Activated T-cell treated with anti-CD3 and anti-CD28 coated beads, Interleukin-2, amount 50 U/mL, for 4 hours (primary cell): ENCODE measurements around the gene STIM1. TPM values are rescaled to one million over a fixed set of nuclear protein-coding genes. Genes with fewer than 3 reads are reported as not detected.
A peak's percentile ranks its signal among the peaks of the same experiment; 100 is the strongest.

Experiments
- ATAC-seq, 2 donors: fragments of 200-7000 bp; cut with Tn5 transposase; one replicate each; pipeline ENCODE4 v1.10.0; 2021
- DNase-seq: peaks from one replicate; pipeline ENCODE4 v3.0.0-alpha.2; 2020
- H3K27me3 Mint-ChIP-seq: one replicate; pipeline ENCODE4 v1.8.0; 2021; ENCODE audit warnings: low read depth, mixed read lengths
- H3K36me3 Mint-ChIP-seq: one replicate; pipeline ENCODE4 v1.8.0; 2022; ENCODE audit warnings: mixed read lengths; ENCODE audit not compliant: insufficient read depth
- H3K4me1 Mint-ChIP-seq: one replicate; pipeline ENCODE4 v1.8.0; 2021; ENCODE audit warnings: low read depth, mixed read lengths
- H3K4me3 Mint-ChIP-seq: one replicate; pipeline ENCODE4 v1.8.0; 2021; ENCODE audit warnings: mild to moderate bottlenecking, moderate library complexity, mixed read lengths
- H3K9me3 Mint-ChIP-seq: one replicate; pipeline ENCODE4 v1.8.0; 2021; ENCODE audit warnings: mixed read lengths
- total RNA-seq, 3 donors: library from RNA; stranded (reverse); gene quantifications; one replicate each; pipeline ENCODE4 v1.2.1, GENCODE V29; 2021

STIM1 gene
- total RNA-seq, 3 donors from 2014 or later: 35.6 to 42.5 (median 37.4) TPM

DNA sequence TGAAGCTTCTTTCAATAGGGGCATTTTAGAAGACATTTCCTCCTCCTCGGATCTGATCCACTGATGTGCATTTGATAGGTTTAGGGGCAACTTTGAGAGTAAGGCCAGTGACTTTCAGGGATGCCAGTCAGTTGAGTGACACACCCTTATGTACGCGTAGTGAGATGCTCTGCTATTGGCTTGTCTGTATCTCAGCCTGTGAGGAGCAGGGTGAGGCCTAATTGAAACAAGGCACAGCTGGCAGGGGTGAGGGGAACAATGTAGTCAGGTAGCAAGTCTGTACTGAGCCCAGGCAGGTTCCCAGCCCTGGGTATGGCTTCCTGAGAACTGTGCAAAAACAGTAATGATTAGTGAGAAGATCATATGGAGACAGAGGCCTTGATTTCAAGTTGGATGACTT, 61.5 kb downstream of the STIM1 start:
- Mint-ChIP-seq H3K4me1 (peaks cover 72% of the 10 kb centered on the region), H3K36me3 (peaks cover 8% of the 10 kb centered on the region), H3K9me3 (peaks cover 3% of the 10 kb centered on the region), H3K4me3 (no peak overlapping the region), H3K27me3 (no peaks in the 10 kb centered on the region)
- ATAC-seq: peak; percentile 49 to 74
- peak; percentile 28 for DNase-seq

- Mint-ChIP-seq H3K27me3 (no peaks in the 10 kb centered on the region), H3K36me3 (peaks cover 8% of the 10 kb centered on the region), H3K4me1 (peaks cover 61% of the 10 kb centered on the region), H3K4me3 (no peak overlapping the region), H3K9me3 (peaks cover 3% of the 10 kb centered on the region)
- ATAC-seq (peak; percentile 78 to 83), DNase-seq (peak; percentile 68)
These were observed 64.8 kb downstream of the STIM1 start for GRCh38 chr11:3920148-3920852.

- H3K4me3 Mint-ChIP-seq: no peak overlapping the region
- DNase-seq (no peak), ATAC-seq (no peak)
- no peaks in the 10 kb centered on the region for H3K27me3 Mint-ChIP-seq
- H3K36me3 Mint-ChIP-seq: peaks cover 8% of the 10 kb centered on the region
- H3K4me1 Mint-ChIP-seq: peaks cover 53% of the 10 kb centered on the region
- peaks cover 3% of the 10 kb centered on the region for H3K9me3 Mint-ChIP-seq
These were observed 66.6 kb downstream of the STIM1 start for GRCh38 chr11:3922056-3922455.

DNA sequence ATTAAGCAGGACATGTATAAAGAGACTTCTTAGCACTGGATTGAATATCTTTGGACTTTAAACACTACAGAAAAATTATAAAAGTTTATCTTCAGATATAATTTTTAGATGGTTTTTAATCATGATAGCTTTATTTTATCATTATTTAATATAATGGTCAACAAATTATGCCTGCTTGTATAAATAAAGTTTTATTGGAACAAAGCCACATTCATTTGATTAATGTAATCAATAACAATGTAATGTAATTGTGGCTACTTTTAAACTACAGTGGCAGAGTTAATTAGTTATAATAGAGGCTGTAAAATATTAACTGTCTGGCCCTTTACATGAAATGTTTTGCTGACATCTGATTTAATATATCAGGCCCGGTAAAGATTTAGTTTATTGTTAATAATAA, 70.0 kb downstream of the STIM1 start:
- no peak for ATAC-seq
- H3K4me3 Mint-ChIP-seq: no peak overlapping the region
- peaks cover 42% of the 10 kb centered on the region for H3K4me1 Mint-ChIP-seq

DNA sequence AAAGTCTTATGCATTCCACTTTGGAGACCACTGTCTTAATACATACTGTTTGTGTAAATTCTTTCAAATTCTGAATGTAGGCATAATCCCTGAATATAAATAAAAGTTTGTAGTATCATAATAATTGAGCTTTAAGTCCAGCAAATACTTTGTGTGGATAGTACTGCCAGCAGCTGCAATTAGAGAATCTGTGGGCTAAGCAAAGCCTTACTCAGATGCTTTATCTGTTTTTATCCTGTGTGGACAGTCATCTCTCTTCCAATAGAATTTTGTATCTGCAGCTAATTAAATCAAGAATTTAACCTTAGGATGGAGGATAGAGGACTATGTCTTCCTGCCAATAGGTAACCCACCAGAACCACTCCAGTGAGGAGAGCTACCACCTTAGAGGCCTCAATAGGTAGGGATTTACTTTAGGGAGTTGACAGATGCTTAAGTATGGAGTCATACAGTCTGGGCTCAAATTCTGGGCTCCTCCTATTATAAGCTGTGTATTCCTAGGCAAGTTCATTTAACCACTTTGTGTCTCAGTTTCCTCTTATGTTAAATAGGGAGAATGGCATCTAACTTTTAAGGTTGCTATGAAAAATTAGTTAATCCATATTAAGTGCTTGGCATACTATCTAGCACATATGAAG, 71.1 kb downstream of the STIM1 start:
- H3K9me3 Mint-ChIP-seq: no peaks in the 10 kb centered on the region
- H3K4me1 Mint-ChIP-seq: peaks cover 41% of the 10 kb centered on the region
- peaks cover 7% of the 10 kb centered on the region for H3K36me3 Mint-ChIP-seq
- ATAC-seq (no peak), DNase-seq (no peak)
- H3K4me3 Mint-ChIP-seq: no peak overlapping the region
- H3K27me3 Mint-ChIP-seq: no peaks in the 10 kb centered on the region

More for the DNA sequence above, 70.0 kb downstream of the STIM1 start:
- Mint-ChIP-seq H3K27me3 (no peaks in the 10 kb centered on the region), H3K9me3 (no peaks in the 10 kb centered on the region), H3K36me3 (peaks cover 9% of the 10 kb centered on the region)
- DNase-seq: no peak

- Mint-ChIP-seq H3K9me3 (no peaks in the 10 kb centered on the region), H3K27me3 (no peaks in the 10 kb centered on the region), H3K4me1 (peaks cover 38% of the 10 kb centered on the region), H3K4me3 (no peak overlapping the region), H3K36me3 (peaks cover 7% of the 10 kb centered on the region)
- ATAC-seq (no peak), DNase-seq (no peak)
These were observed 71.8 kb downstream of the STIM1 start for GRCh38 chr11:3927129-3927796.

DNA sequence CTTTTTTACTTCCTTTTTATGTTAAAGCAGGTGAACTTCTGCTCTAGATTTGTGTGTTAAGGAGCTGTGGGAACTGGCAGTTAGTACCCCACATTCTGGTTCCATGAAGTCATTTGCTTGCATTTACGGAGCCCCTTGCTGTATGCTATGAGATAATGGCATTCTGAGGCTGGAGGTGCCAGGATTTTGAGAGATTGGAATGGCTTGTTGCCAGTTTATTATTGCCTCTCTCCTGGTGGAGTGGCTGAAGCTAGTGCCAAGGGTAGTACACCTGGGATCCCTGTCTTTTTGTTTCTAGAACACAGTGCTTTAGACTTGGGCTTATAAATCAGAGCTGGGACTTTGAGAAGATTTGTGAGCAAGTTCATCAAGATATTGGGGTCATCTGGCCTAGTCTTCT, 73.8 kb downstream of the STIM1 start:
- ATAC-seq: no peak
- no peak for DNase-seq
- H3K36me3 Mint-ChIP-seq: peaks cover 6% of the 10 kb centered on the region
- peaks cover 50% of the 10 kb centered on the region for H3K4me1 Mint-ChIP-seq
- H3K9me3 Mint-ChIP-seq: no peaks in the 10 kb centered on the region
- H3K27me3 Mint-ChIP-seq: no peaks in the 10 kb centered on the region
- H3K4me3 Mint-ChIP-seq: no peak overlapping the region

DNA sequence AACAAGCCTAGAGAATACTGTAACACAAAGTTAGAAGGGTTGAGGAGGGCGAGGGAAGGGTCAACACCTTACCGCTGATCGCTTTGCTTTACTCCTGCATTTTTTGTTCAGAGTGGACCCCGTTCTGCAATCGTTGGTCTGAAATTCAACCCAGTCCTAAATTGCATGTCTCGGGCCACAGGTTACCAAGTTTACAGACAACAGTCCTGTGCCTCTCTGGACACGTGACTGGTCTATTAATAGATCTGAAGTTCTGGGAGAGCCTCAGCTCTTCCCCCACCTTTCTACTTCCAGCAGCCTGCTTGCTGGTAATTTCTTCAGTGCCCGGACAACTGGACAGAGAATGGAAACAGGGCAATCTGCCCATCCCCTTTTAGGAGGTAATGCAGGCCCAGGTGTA, 74.2 kb downstream of the STIM1 start:
- peaks cover 6% of the 10 kb centered on the region for H3K36me3 Mint-ChIP-seq
- no peak for ATAC-seq
- no peak for DNase-seq
- peaks cover 54% of the 10 kb centered on the region for H3K4me1 Mint-ChIP-seq
- H3K9me3 Mint-ChIP-seq: no peaks in the 10 kb centered on the region
- no peak overlapping the region for H3K4me3 Mint-ChIP-seq
- no peaks in the 10 kb centered on the region for H3K27me3 Mint-ChIP-seq

GRCh38 chr11:3932698-3933097, 77.2 kb downstream of the STIM1 start:
- Mint-ChIP-seq H3K9me3 (no peaks in the 10 kb centered on the region), H3K4me3 (no peak overlapping the region), H3K36me3 (peaks cover 17% of the 10 kb centered on the region), H3K4me1 (peaks cover 74% of the 10 kb centered on the region), H3K27me3 (no peaks in the 10 kb centered on the region)
- ATAC-seq (no peak), DNase-seq (no peak)

- no peaks in the 10 kb centered on the region for H3K9me3 Mint-ChIP-seq
- DNase-seq: no peak
- no peak for ATAC-seq
- H3K4me1 Mint-ChIP-seq: peaks cover 70% of the 10 kb centered on the region
- H3K36me3 Mint-ChIP-seq: peaks cover 17% of the 10 kb centered on the region
- no peaks in the 10 kb centered on the region for H3K27me3 Mint-ChIP-seq
- H3K4me3 Mint-ChIP-seq: no peak overlapping the region
These were observed 77.7 kb downstream of the STIM1 start for GRCh38 chr11:3933165-3933628.

DNA sequence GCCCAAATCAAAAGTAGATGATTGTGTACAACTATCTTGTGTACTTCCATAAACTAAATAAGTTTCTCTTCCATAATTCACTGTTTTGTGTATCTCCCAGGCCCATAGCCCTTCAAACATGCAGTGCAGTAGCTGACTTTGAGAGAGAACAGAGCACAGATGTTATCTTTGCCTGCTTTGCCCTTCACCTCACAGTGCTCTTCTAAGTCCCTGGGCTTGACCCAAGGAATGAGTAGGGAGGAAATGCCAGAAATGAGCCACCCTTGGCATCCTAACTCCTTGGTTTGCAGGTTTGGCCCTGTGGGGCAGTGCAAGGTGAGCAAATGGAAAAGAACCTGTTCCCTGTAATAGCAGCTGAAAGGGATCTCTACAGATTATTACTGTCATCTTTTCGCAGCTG, 79.2 kb downstream of the STIM1 start:
- no peak overlapping the region for H3K4me3 Mint-ChIP-seq
- no peaks in the 10 kb centered on the region for H3K9me3 Mint-ChIP-seq
- H3K27me3 Mint-ChIP-seq: no peaks in the 10 kb centered on the region
- peaks cover 13% of the 10 kb centered on the region for H3K36me3 Mint-ChIP-seq
- ATAC-seq: no peak
- peaks cover 70% of the 10 kb centered on the region for H3K4me1 Mint-ChIP-seq
- DNase-seq: no peak

GRCh38 chr11:3936517-3936916, 81.1 kb downstream of the STIM1 start:
- H3K36me3 Mint-ChIP-seq: peaks cover 15% of the 10 kb centered on the region
- H3K9me3 Mint-ChIP-seq: no peaks in the 10 kb centered on the region
- H3K4me1 Mint-ChIP-seq: peaks cover 76% of the 10 kb centered on the region
- DNase-seq (no peak), ATAC-seq (no peak)
- H3K27me3 Mint-ChIP-seq: no peaks in the 10 kb centered on the region
- no peak overlapping the region for H3K4me3 Mint-ChIP-seq

- ATAC-seq: no peak
- Mint-ChIP-seq H3K27me3 (no peaks in the 10 kb centered on the region), H3K9me3 (no peaks in the 10 kb centered on the region), H3K36me3 (peaks cover 15% of the 10 kb centered on the region), H3K4me1 (peaks cover 85% of the 10 kb centered on the region), H3K4me3 (no peak overlapping the region)
- no peak for DNase-seq
These were observed 83.7 kb downstream of the STIM1 start for GRCh38 chr11:3939211-3939610.

DNA sequence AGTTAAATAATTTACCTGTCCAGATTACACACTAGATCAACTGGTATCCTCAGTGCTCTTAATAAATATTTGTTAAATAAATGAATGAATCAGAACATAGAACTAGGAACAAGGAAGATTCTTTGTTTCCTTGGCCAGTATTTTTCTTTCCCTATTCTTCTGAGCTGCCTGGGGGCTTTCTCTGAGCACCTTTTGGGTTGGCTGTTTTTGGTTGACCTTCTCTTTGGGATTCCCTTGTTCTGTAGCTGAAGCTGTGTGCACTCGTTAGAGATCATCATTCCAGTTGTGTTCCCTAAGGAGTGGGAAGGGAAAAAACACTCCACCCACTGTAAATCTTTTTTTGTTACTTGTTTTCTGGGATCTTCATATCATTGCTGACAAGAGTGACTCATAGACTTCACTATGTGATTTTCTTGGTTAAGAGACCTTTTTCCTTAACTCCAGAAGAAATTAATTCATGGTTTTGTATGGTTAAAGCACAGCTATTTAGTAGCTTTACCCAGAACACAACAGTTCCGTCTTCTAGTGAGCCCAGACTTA, 84.3 kb downstream of the STIM1 start:
- DNase-seq (no peak), ATAC-seq (no peak)
- Mint-ChIP-seq H3K36me3 (peaks cover 15% of the 10 kb centered on the region), H3K9me3 (no peaks in the 10 kb centered on the region), H3K4me1 (peaks cover 85% of the 10 kb centered on the region), H3K27me3 (no peaks in the 10 kb centered on the region), H3K4me3 (no peak overlapping the region)
